HCT116 (cell line): ENCODE data around the gene ZSCAN4. TPM values are rescaled to one million over a fixed set of nuclear protein-coding genes. Genes with fewer than 3 reads are reported as not detected.

ENCODE experiments used
- ATAC-seq: fragments of 200-7000 bp; cut with Tn5 transposase; 2 replicates; pipeline ENCODE4 v1.9.1; 2020; ENCODE audit warnings: mild to moderate bottlenecking, moderate library complexity
- BruUV-seq: library from RNA; stranded (reverse); fragments of 400-500 nt; replicated peaks from 2 replicates; lab custom pipeline; 2021; lab: Mats Ljungman, UMichigan
- CTCF ChIA-PET: fragments of 300-600 bp; sonication (Branson Sonifier 250); formaldehyde crosslinking; loops from one replicate; lab custom pipeline; 2021; ENCODE audit warnings: antibody characterized with exemption; lab: Charles Lee
- POLR2A ChIA-PET: fragments of 300-600, 350-600 bp; sonication (Branson Sonifier 250); formaldehyde crosslinking; loops from one replicate; lab custom pipeline; 2021; ENCODE audit warnings: antibody characterized with exemption; lab: Charles Lee
- RAD21 ChIA-PET, 2 experiments: fragments of 300-600 bp; sonication (Branson Sonifier 250); formaldehyde crosslinking; loops; one replicate each; lab custom pipeline; 2023; ENCODE audit warnings: low total read pairs in 2 of 2; ENCODE audit not compliant: uncharacterized antibody in 2 of 2, unreplicated experiment in 2 of 2, low non-redundant PET in 1 of 2; lab: Charles Lee
- DNase-seq: peaks from one replicate; pipeline ENCODE4 v3.0.0-alpha.2; 2010; ENCODE audit warnings: low read depth, low spot score
- H2AFZ ChIP-seq: fragments of 200-600 bp; shearing (Covaris generic), sonication (generic); 2 replicates; pipeline ENCODE4 v1.6.1; 2017; ENCODE audit warnings: low read depth, mixed run types, mixed read lengths, antibody characterized with exemption, low read length; ENCODE audit not compliant: poor library complexity, severe bottlenecking
- H3K27ac ChIP-seq: 2 replicates; pipeline ENCODE4 v1.5.1; 2012; ENCODE audit warnings: low read depth, low read length
- H3K27me3 ChIP-seq: fragments of 200-600 bp; sonication (generic); 2 replicates; pipeline ENCODE4 v1.6.1; 2016; ENCODE audit warnings: mixed run types, low read length, mixed read lengths; ENCODE audit not compliant: insufficient read depth
- H3K36me3 ChIP-seq, 2 experiments: fragments of 200-500 bp in 1 of 2; fragments of 200-600 bp in 1 of 2; sonication (Bioruptor generic) in 1 of 2; sonication (generic) in 1 of 2; 2 replicates each; pipeline versions ENCODE4 v1.5.1 to v1.6.1; 2014 to 2016; ENCODE audit warnings: low read length in 2 of 2, inconsistent platforms in 1 of 2, mixed read lengths in 1 of 2, mixed run types in 1 of 2; ENCODE audit not compliant: insufficient read depth in 2 of 2, control insufficient read depth in 1 of 2
- H3K4me1 ChIP-seq, 2 experiments: fragments of 200-600 bp in 1 of 2; sonication (generic) in 1 of 2; 2 replicates each; pipeline versions ENCODE4 v1.5.1 to v1.6.1; 2012 to 2017; ENCODE audit warnings: low read length in 2 of 2, inconsistent platforms in 1 of 2, mild to moderate bottlenecking in 1 of 2, mixed read lengths in 1 of 2, mixed run types in 1 of 2, moderate library complexity in 1 of 2; ENCODE audit not compliant: insufficient read depth in 2 of 2, control insufficient read depth in 1 of 2
- H3K4me2 ChIP-seq: fragments of 200-600 bp; sonication (generic); 2 replicates; pipeline ENCODE4 v1.6.1; 2017; ENCODE audit warnings: mixed run types, low read length, mixed read lengths
- H3K4me3 ChIP-seq, 2 experiments: fragments of 200-600 bp in 1 of 2; sonication (generic) in 1 of 2; replicated peaks in 1 of 2; 2 replicates each; pipeline ENCODE4 v1.5.1; 2011 to 2016; ENCODE audit warnings: low read length in 2 of 2, control low read depth in 1 of 2, low read depth in 1 of 2, mild to moderate bottlenecking in 1 of 2, mixed read lengths in 1 of 2, mixed run types in 1 of 2
- H3K79me2 ChIP-seq: fragments of 200-600 bp; sonication (generic); 2 replicates; pipeline ENCODE4 v1.6.1; 2017; ENCODE audit warnings: mild to moderate bottlenecking, mixed run types, low read length, moderate library complexity, mixed read lengths; ENCODE audit not compliant: insufficient read depth
- H3K9ac ChIP-seq: fragments of 200-600 bp; sonication (generic); 2 replicates; pipeline ENCODE4 v1.6.1; 2016; ENCODE audit warnings: low read length, mixed read lengths
- H3K9me2 ChIP-seq: fragments of 200-600 bp; sonication (generic), shearing (Covaris generic); 2 replicates; pipeline ENCODE4 v1.6.1; 2017; ENCODE audit warnings: mixed run types, mild to moderate bottlenecking, moderate library complexity; ENCODE audit not compliant: insufficient read depth
- H3K9me3 ChIP-seq, 2 experiments: fragments of 200-500 bp in 1 of 2; fragments of 200-600 bp in 1 of 2; sonication (Bioruptor generic) in 1 of 2; sonication (generic) in 1 of 2; 2 replicates each; pipeline ENCODE4 v1.6.1; 2014 to 2017; ENCODE audit warnings: low read length in 2 of 2, mixed read lengths in 2 of 2, inconsistent platforms in 1 of 2, low read depth in 1 of 2, mild to moderate bottlenecking in 1 of 2, mixed run types in 1 of 2, moderate library complexity in 1 of 2; ENCODE audit not compliant: control insufficient read depth in 1 of 2, insufficient read depth in 1 of 2
- H4K20me1 ChIP-seq: fragments of 200-600 bp; sonication (generic), shearing (Covaris generic); 2 replicates; pipeline ENCODE4 v1.6.1; 2017; ENCODE audit warnings: mixed run types, mild to moderate bottlenecking, moderate library complexity; ENCODE audit not compliant: insufficient read depth
- CEBPB ChIP-seq: IDR thresholded peaks from 2 replicates; pipeline ENCODE4 v1.6.1; 2012; ENCODE audit warnings: low read depth
- EGR1 ChIP-seq: IDR thresholded peaks from 2 replicates; pipeline ENCODE4 v1.6.1; 2012; ENCODE audit warnings: low read depth
- ELF1 ChIP-seq: IDR thresholded peaks from 2 replicates; pipeline ENCODE4 v1.6.1; 2012; ENCODE audit warnings: low read depth, borderline replicate concordance
- EZH2 ChIP-seq: fragments of 200-600 bp; sonication (generic); IDR thresholded peaks from 2 replicates; pipeline ENCODE4 v1.6.1; 2017; ENCODE audit warnings: antibody characterized with exemption, mixed run types
- EZH2phosphoT487 ChIP-seq: fragments of 200-600 bp; IDR thresholded peaks from 2 replicates; pipeline ENCODE4 v1.6.1; 2018; ENCODE audit warnings: antibody characterized with exemption, borderline replicate concordance
- FOSL1 ChIP-seq: IDR thresholded peaks from 2 replicates; pipeline ENCODE4 v1.6.1; 2012; ENCODE audit warnings: low read depth
- JUND ChIP-seq: IDR thresholded peaks from 2 replicates; pipeline ENCODE4 v1.6.1; 2012
- POLR2A ChIP-seq: IDR thresholded peaks from 2 replicates; pipeline ENCODE4 v1.7.0; 2011; ENCODE audit warnings: borderline replicate concordance; ENCODE audit not compliant: insufficient read depth, insufficient read length; ENCODE audit errors: extremely low read depth
- POLR2AphosphoS5 ChIP-seq: IDR thresholded peaks from 2 replicates; pipeline ENCODE4 v1.6.1; 2011; ENCODE audit warnings: mild to moderate bottlenecking, low read depth, low read length, moderate library complexity
- RAD21 ChIP-seq: IDR thresholded peaks from 2 replicates; pipeline ENCODE4 v1.6.1; 2012; ENCODE audit warnings: low read depth, mild to moderate bottlenecking
- SIN3A ChIP-seq: IDR thresholded peaks from 2 replicates; pipeline ENCODE4 v1.6.1; 2012; ENCODE audit warnings: low read depth
- SP1 ChIP-seq: IDR thresholded peaks from 2 replicates; pipeline ENCODE4 v1.6.1; 2012; ENCODE audit warnings: low read depth
- SRF ChIP-seq: IDR thresholded peaks from 2 replicates; pipeline ENCODE4 v1.6.1; 2012; ENCODE audit warnings: low read depth
- TCF7L2 ChIP-seq: IDR thresholded peaks from 2 replicates; pipeline ENCODE4 v1.7.0; 2011; ENCODE audit warnings: borderline replicate concordance, inconsistent platforms; ENCODE audit not compliant: insufficient read depth, insufficient read length; ENCODE audit errors: extremely low read depth
- YY1 ChIP-seq: IDR thresholded peaks from 2 replicates; pipeline ENCODE4 v1.6.1; 2011; ENCODE audit warnings: low read length, low read depth, moderate library complexity, mild to moderate bottlenecking; ENCODE audit not compliant: insufficient replicate concordance; ENCODE audit errors: extremely low read depth
- ZFX ChIP-seq: fragments of 450-650 bp; IDR thresholded peaks from 2 replicates; pipeline ENCODE4 v1.6.1; 2017
- intact Hi-C: fragments of 100-400 bp; cut with micrococcal nuclease; formaldehyde crosslinking; loops from 2 replicates; pipeline ENCODE4 v1.10.0; 2022
- total RNA-seq: library from RNA; stranded (reverse); gene quantifications from one replicate; pipeline ENCODE4 v1.2.1, GENCODE V29; 2021; ENCODE audit not compliant: unreplicated experiment
- TF ChIP-seq, protein P1 (sequence below): IDR thresholded peaks from 2 replicates; pipeline ENCODE4 v1.6.1; 2012; ENCODE audit warnings: low read depth
- TF ChIP-seq, protein P2 (sequence below): IDR thresholded peaks from 2 replicates; pipeline ENCODE4 v1.6.1; 2011; ENCODE audit warnings: mild to moderate bottlenecking, low read length, moderate library complexity; ENCODE audit not compliant: insufficient replicate concordance; ENCODE audit errors: extremely low read depth
- TF ChIP-seq, protein P3 (sequence below): IDR thresholded peaks from 2 replicates; pipeline ENCODE4 v1.6.1; 2012
- TF ChIP-seq, protein P4 (sequence below), 3 experiments: fragments of 200-600 bp in 1 of 3; sonication (generic) in 1 of 3; IDR thresholded peaks in 2 of 3; conservative IDR thresholded peaks in 1 of 3; 2 replicates each; pipeline ENCODE4 v1.5.1; 2012 to 2017; ENCODE audit warnings: low read depth in 2 of 3, low read length in 2 of 3, antibody characterized with exemption in 1 of 3, borderline replicate concordance in 1 of 3, control low read depth in 1 of 3, mild to moderate bottlenecking in 1 of 3, mixed read lengths in 1 of 3, mixed run types in 1 of 3, moderate library complexity in 1 of 3; ENCODE audit not compliant: insufficient read depth in 1 of 3

The ZSCAN4 gene
- total RNA-seq, 1 experiment from 2014 or later: not detected

DNA sequence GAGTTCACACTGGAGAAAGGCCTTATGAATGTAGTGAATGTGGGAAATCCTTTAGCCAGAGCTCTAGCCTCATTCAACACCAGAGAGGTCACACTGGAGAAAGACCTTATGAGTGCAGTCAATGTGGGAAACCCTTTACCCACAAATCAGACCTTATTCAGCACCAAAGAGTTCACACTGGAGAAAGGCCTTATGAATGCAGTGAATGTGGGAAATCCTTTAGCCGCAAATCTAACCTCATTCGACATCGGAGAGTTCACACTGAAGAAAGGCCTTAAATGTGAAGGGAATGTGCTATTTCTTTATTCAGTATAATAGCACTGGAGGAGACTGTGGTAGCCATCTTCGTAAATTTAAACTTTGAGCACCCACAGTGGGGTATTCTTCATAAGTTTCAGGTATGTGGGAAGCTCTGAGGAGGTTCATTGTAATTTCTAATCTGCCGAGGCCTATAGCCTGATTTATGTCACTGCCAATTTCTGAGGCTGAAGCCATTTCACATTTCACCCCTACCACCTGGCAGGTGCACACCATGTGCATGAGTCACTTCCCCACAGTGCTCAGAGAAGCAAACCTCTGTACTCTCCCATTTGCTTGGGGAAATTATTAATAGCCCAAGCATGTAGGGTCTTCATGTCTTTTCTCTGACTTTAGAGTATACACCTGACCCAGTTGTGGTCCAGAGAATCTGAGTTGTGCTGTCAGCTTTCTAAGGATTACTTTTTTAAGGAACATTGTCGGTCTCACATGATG lies 19.5 kb downstream of the ZSCAN4 start:
- Histone ChIP-seq H3K9ac (no peak overlapping the region), H4K20me1 (no peaks in the 10 kb centered on the region), H3K9me3 (peaks cover 48 to 57% of the 10 kb centered on the region in 2 experiments; a peak in 3 of 4 replicates), H3K9me2 (no peaks in the 10 kb centered on the region), H3K4me3 (no peak overlapping the region), H3K4me2 (no peak overlapping the region), H3K79me2 (peaks cover 74% of the 10 kb centered on the region), H3K27ac (no peak overlapping the region), H3K27me3 (no peaks in the 10 kb centered on the region), H3K36me3 (peaks cover 19 to 70% of the 10 kb centered on the region in 2 experiments), H2AFZ (no peak overlapping the region), H3K4me1 (no peaks in the 10 kb centered on the region)
- DNase-seq: no peak
- no TSS peak for BruUV-seq
- ChIA-PET RAD21 (no interaction called here), CTCF (no interaction called here), POLR2A (no interaction called here)
- intact Hi-C loops: no loop called here
- no peak for ATAC-seq
- TF ChIP-seq CEBPB (no peak), ZFX (no peak), EGR1 (no peak), POLR2A (no peak), SRF (no peak), TCF7L2 (no peak), EZH2phosphoT487 (no peak), FOSL1 (no peak), SIN3A (no peak), EZH2 (no peak), ELF1 (no peak), SP1 (no peak), POLR2AphosphoS5 (no peak), RAD21 (no peak), YY1 (no peak), JUND (no peak)
- TF ChIP-seq, protein P1, sequence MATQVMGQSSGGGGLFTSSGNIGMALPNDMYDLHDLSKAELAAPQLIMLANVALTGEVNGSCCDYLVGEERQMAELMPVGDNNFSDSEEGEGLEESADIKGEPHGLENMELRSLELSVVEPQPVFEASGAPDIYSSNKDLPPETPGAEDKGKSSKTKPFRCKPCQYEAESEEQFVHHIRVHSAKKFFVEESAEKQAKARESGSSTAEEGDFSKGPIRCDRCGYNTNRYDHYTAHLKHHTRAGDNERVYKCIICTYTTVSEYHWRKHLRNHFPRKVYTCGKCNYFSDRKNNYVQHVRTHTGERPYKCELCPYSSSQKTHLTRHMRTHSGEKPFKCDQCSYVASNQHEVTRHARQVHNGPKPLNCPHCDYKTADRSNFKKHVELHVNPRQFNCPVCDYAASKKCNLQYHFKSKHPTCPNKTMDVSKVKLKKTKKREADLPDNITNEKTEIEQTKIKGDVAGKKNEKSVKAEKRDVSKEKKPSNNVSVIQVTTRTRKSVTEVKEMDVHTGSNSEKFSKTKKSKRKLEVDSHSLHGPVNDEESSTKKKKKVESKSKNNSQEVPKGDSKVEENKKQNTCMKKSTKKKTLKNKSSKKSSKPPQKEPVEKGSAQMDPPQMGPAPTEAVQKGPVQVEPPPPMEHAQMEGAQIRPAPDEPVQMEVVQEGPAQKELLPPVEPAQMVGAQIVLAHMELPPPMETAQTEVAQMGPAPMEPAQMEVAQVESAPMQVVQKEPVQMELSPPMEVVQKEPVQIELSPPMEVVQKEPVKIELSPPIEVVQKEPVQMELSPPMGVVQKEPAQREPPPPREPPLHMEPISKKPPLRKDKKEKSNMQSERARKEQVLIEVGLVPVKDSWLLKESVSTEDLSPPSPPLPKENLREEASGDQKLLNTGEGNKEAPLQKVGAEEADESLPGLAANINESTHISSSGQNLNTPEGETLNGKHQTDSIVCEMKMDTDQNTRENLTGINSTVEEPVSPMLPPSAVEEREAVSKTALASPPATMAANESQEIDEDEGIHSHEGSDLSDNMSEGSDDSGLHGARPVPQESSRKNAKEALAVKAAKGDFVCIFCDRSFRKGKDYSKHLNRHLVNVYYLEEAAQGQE: no peak
- TF ChIP-seq, protein P2, sequence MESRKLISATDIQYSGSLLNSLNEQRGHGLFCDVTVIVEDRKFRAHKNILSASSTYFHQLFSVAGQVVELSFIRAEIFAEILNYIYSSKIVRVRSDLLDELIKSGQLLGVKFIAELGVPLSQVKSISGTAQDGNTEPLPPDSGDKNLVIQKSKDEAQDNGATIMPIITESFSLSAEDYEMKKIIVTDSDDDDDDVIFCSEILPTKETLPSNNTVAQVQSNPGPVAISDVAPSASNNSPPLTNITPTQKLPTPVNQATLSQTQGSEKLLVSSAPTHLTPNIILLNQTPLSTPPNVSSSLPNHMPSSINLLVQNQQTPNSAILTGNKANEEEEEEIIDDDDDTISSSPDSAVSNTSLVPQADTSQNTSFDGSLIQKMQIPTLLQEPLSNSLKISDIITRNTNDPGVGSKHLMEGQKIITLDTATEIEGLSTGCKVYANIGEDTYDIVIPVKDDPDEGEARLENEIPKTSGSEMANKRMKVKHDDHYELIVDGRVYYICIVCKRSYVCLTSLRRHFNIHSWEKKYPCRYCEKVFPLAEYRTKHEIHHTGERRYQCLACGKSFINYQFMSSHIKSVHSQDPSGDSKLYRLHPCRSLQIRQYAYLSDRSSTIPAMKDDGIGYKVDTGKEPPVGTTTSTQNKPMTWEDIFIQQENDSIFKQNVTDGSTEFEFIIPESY: no peak
- TF ChIP-seq, protein P3, sequence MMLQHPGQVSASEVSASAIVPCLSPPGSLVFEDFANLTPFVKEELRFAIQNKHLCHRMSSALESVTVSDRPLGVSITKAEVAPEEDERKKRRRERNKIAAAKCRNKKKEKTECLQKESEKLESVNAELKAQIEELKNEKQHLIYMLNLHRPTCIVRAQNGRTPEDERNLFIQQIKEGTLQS: no peak
- TF ChIP-seq, protein P4, sequence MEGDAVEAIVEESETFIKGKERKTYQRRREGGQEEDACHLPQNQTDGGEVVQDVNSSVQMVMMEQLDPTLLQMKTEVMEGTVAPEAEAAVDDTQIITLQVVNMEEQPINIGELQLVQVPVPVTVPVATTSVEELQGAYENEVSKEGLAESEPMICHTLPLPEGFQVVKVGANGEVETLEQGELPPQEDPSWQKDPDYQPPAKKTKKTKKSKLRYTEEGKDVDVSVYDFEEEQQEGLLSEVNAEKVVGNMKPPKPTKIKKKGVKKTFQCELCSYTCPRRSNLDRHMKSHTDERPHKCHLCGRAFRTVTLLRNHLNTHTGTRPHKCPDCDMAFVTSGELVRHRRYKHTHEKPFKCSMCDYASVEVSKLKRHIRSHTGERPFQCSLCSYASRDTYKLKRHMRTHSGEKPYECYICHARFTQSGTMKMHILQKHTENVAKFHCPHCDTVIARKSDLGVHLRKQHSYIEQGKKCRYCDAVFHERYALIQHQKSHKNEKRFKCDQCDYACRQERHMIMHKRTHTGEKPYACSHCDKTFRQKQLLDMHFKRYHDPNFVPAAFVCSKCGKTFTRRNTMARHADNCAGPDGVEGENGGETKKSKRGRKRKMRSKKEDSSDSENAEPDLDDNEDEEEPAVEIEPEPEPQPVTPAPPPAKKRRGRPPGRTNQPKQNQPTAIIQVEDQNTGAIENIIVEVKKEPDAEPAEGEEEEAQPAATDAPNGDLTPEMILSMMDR (IDR thresholded peaks at IDR 0.05 in 2 of 3, conservative IDR thresholded peaks at IDR 0.05 in 1 of 3; ENCODE audit: borderline replicate concordance in 1 of 3, insufficient read depth in 1 of 3, low read depth in 2 of 3, low read length in 2 of 3): no peak
